ENCODE results near the gene UMODL1. TPM values are rescaled to one million over a fixed set of nuclear protein-coding genes. Genes with fewer than 3 reads are reported as not detected.

UMODL1 gene
- total RNA-seq, 1 donor: not detected

DNA sequence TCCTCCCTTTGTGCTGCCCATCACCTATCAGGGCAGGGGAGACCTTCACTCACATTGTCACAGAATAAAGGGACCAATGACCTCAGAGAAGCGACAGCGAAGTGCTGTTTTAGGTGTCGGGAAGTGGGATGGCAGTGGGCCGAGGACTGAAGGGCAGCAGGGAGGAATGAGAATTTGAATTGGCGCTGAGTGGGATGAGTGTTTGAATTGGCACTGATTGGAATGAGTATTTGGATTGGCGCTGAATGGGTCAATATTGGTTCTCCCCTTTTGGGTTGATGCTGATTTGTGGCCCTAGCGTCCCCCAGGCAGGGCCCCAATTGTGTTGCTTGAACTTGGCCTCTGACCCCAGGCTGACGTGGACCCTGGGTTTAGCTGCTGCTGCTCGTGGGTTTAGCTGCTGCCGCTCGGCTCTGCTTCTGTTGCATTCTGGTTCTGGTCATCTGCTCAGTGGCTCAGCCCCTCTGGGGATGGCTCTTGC, 12.4 kb upstream of the UMODL1 start:
- DNase-seq (ENCODE audit: low read depth): no peak
- TF ChIP-seq, protein P1, sequence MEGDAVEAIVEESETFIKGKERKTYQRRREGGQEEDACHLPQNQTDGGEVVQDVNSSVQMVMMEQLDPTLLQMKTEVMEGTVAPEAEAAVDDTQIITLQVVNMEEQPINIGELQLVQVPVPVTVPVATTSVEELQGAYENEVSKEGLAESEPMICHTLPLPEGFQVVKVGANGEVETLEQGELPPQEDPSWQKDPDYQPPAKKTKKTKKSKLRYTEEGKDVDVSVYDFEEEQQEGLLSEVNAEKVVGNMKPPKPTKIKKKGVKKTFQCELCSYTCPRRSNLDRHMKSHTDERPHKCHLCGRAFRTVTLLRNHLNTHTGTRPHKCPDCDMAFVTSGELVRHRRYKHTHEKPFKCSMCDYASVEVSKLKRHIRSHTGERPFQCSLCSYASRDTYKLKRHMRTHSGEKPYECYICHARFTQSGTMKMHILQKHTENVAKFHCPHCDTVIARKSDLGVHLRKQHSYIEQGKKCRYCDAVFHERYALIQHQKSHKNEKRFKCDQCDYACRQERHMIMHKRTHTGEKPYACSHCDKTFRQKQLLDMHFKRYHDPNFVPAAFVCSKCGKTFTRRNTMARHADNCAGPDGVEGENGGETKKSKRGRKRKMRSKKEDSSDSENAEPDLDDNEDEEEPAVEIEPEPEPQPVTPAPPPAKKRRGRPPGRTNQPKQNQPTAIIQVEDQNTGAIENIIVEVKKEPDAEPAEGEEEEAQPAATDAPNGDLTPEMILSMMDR (IDR thresholded peaks at IDR 0.05; ENCODE audit: insufficient read depth, low read length): no peak
- H3K4me3 ChIP-seq (ENCODE audit: low read depth, low read length): no peak overlapping the region

DNA sequence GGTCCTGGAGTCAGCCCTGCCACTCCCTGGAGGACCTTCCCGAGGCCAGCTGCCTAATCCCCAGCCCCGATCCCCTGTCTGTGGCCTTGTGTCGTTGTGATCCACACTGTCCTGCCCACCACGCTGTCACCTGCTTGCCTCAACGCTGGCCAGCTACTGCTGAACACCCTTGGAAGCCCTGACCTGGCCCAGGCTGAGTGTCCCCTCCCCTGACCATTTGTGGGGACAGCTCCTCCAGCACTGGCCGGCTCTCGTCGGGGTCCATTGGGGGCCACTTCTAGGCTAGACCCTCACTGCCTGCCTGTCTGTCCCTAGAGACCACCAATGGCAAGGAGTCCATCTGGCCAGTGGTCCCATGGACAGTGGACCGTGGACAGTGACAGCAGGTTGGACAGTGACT, 12.0 kb upstream of the UMODL1 start:
- TF ChIP-seq, protein P1 (IDR thresholded peaks at IDR 0.05; ENCODE audit: insufficient read depth, low read length): no peak
- no peak for DNase-seq (ENCODE audit: low read depth)
- H3K4me3 ChIP-seq (ENCODE audit: low read depth, low read length): no peak overlapping the region

DNA sequence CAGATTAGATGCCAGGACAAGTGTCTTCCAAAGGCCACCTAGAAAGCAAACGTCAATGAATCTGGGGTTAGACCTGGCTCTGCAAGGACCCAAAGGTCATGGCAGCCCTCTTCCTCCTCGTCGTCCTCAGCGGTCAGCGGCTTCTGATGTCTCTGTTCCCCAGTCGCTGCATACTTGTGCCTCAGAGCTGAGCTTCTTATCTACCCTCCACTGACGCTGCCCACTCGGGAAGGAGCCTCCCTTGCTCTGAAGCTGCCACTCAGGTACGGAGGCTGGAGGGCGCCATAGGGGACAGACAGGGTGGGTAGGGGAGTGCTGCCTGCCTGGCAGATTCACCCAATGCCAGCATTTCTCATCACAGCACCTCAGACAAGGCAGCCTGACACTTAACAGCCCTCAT, 11.4 kb upstream of the UMODL1 start:
- no peak for DNase-seq (ENCODE audit: low read depth)
- TF ChIP-seq, protein P1 (IDR thresholded peaks at IDR 0.05; ENCODE audit: insufficient read depth, low read length): no peak

DNA sequence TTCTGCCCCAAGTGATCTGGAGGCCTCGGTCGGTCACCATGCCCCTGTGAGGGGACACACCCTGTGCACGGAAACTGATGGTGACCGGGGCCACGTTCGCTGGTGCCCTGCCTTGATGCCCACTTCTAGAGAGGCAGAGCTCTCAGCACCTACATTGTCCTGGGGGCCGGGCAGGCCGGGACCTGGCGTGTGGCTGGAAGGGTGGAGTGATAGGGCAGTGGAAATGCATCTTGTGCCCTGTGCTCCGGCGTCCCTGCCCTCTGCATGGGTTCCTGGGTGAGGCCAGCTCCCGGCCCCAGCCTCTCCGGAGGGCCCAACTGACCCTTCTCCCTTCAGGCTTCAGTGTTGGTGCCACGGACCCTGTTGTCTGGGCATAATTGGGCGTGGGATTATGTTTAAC, 11.0 kb upstream of the UMODL1 start:
- H3K4me3 ChIP-seq (ENCODE audit: low read depth, low read length): no peak overlapping the region
- no peak for DNase-seq (ENCODE audit: low read depth)
- TF ChIP-seq, protein P1 (IDR thresholded peaks at IDR 0.05; ENCODE audit: insufficient read depth, low read length): no peak

More for the DNA sequence above, 11.4 kb upstream of the UMODL1 start:
- H3K4me3 ChIP-seq (ENCODE audit: low read depth, low read length): no peak overlapping the region

DNA sequence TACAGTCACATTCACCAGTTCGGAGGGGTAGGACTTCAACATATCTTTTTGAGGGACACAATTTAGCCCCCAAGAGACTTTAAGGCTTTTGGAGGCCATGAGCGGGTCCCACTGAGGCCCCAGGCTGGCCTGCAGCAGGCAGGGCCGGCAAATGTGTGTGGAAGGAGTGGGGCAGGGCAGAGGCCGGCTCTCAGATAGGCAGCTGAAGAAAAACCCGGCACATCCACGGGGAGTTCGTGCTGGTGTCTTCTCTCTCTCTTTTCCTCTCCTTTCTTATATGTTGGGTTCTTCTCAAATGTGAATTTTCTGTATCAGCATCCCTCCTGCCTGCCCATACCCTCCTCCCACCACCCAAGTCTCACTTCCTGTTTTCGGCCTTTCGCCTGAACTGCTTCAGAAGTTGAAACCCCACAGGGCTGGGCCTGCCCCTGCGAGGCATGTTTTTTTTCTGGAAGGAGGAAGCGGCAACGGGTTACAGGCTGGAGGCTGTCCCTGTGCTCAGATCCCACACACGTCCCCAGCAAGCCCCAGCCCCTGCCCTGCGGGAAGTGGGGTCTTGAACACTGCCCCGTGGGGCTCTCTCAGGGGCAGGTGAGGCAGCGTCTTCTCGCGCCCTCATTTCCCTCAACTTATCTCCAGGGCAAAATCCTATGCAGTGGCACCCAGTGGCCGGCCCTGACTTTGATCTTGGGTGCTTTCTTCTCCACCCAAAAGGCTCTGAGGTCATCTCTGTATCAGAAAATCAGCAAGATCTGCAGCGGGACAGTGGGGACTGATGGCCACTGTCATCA, 9.7 kb upstream of the UMODL1 start:
- DNase-seq (ENCODE audit: low read depth): no peak
- TF ChIP-seq, protein P1 (IDR thresholded peaks at IDR 0.05; ENCODE audit: insufficient read depth, low read length): no peak
- no peak overlapping the region for H3K4me3 ChIP-seq (ENCODE audit: low read depth, low read length)

DNA sequence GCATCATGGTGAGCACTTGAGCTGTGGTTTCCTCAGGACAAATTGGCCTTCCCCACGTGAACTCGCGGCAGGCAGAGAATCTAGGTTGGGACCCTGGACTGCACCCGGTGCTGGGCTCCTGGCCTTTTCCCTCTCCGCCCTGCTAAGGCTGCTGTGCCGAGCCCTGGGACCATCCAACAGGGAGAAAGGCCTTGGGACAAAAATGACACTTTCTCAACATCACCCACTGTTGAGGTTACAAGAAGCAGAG, 9.2 kb upstream of the UMODL1 start:
- no peak for DNase-seq (ENCODE audit: low read depth)
- H3K4me3 ChIP-seq (ENCODE audit: low read depth, low read length): no peak overlapping the region
- TF ChIP-seq, protein P1 (IDR thresholded peaks at IDR 0.05; ENCODE audit: insufficient read depth, low read length): no peak
